Raji (cell line): ENCODE data around the gene C3orf22.

Experiments
- POLR2A ChIP-seq: IDR thresholded peaks from 2 replicates; pipeline ENCODE4 v1.6.1; 2011; ENCODE audit warnings: low read depth, low read length, control low read depth; ENCODE audit not compliant: insufficient read depth

C3orf22 gene

GRCh38 chr3:126558336-126559071 lies at the start of gene C3orf22:
C3orf22 (minus strand) TSS chr3:126558932; CDS start chr3:126553390, 5,542 bp downstream.
- no peak for TF ChIP-seq POLR2A

- TF ChIP-seq POLR2A = no peak
Observed at GRCh38 chr3:126607214-126607908, 48.6 kb upstream of the C3orf22 start.

GRCh38 chr3:126606001-126606400 lies 47.3 kb upstream of the C3orf22 start:
- TF ChIP-seq POLR2A = no peak

GRCh38 chr3:126604691-126605090 lies 46.0 kb upstream of the C3orf22 start:
- no peak for TF ChIP-seq POLR2A

GRCh38 chr3:126599101-126599500 lies 40.4 kb upstream of the C3orf22 start:
- TF ChIP-seq POLR2A = no peak

- no peak for TF ChIP-seq POLR2A
Observed at GRCh38 chr3:126582311-126582710, 23.6 kb upstream of the C3orf22 start.

- no peak for TF ChIP-seq POLR2A
Observed at GRCh38 chr3:126581569-126581968, 22.8 kb upstream of the C3orf22 start.

GRCh38 chr3:126580746-126581145 lies 22.0 kb upstream of the C3orf22 start:
- no peak for TF ChIP-seq POLR2A

- TF ChIP-seq POLR2A = no peak
Observed at GRCh38 chr3:126578702-126579101, 20.0 kb upstream of the C3orf22 start.

GRCh38 chr3:126577261-126577660 lies 18.5 kb upstream of the C3orf22 start:
- no peak for TF ChIP-seq POLR2A

- no peak for TF ChIP-seq POLR2A
Observed at GRCh38 chr3:126573492-126574117, 14.9 kb upstream of the C3orf22 start.

- TF ChIP-seq POLR2A = no peak
Observed at GRCh38 chr3:126571078-126571477, 12.3 kb upstream of the C3orf22 start.

GRCh38 chr3:126570103-126570541 lies 11.4 kb upstream of the C3orf22 start:
- TF ChIP-seq POLR2A = no peak

- TF ChIP-seq POLR2A = no peak
Observed at GRCh38 chr3:126569390-126569975, 10.8 kb upstream of the C3orf22 start.

- no peak for TF ChIP-seq POLR2A
Observed at GRCh38 chr3:126568776-126569342, 10.1 kb upstream of the C3orf22 start.
